HEK293T (cell line): ENCODE measurements around the gene MAPK13.

Source experiments
- FOXK2 ChIP-seq: fragments of 450-650 bp; IDR thresholded peaks from 2 replicates; pipeline ENCODE4 v1.6.1; 2016; ENCODE audit warnings: mild to moderate bottlenecking
- SP1 ChIP-seq: fragments of 450-650 bp; IDR thresholded peaks from 2 replicates; pipeline ENCODE4 v1.6.1; 2017

DNA sequence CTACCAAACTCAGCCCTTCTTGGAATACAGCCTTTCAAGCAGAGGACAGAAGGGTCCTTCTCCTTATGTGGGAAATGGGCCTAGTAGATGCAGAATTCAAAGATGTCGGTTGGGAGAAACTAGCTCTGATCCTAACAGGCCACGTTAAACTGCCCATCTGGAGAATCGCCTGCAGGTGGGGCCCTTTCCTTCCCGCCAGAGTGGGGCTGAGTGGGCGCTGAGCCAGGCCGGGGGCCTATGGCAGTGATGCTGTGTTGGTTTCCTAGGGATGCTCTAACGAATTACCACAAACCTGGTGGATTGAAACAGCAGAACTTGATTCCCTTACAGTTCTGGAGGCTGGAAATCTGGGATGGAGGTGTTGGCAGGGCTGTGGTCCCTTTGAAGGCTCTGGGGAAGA lies 9.1 kb downstream of the MAPK13 start:
- TF ChIP-seq SP1 = no peak
- no peak for TF ChIP-seq FOXK2
